ENCODE results near the gene FTO. TPM values are rescaled to one million over a fixed set of nuclear protein-coding genes. Genes with fewer than 3 reads are reported as not detected.

FTO gene
- total and polyA plus RNA-seq, 4 donors = 12.2 to 145 (median 57.7) TPM

DNA sequence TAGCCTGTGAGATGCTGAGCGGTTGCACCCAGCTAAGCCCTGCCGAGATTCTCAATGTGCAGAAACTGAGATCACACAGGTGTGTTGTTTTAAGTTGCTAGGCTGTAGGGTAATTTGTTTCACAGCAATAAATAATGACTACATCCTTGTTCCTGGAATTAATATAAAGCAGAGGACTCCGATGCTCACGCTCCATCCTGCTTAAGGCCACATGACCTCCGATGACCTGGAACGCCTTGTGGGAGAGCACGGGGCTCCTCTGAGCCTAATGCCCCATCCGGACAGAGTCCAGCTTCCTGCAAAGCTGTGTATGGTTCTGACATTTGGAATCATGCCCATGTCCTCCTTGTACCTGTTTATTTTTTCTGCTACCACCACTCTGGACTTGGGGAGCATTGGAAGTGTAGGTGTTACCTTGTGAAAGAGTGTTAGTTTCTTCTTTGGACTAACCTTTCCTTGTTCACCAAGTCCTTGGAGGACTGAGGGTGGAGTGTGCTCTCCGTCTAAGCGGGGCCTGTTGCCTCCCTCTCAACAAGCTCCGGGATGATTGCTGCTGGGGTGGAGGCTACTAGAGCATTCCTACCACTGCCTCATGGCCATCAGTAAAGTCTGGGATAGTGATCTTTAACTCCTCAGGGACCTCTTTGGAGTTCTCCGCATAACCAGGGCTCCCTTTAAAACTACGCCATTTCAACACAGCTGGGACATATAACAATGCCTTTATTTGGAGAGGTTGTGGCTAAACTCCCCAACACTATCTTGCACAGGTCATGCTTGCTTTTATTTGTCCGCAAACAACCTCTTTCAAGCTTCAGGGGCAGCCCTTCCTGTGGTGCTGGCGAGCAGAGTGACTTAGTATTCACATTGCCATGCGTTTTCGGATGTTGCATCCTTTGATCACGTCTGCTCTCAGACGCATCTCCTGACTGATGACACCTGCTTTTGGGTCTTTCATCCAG, 457.3 kb downstream of the FTO start:
- H3K27ac ChIP-seq (ENCODE audit: low read depth in 1 of 2, low read length in 1 of 2) = no peak overlapping the region
- ATAC-seq (ENCODE audit: insufficient read depth, low FRiP score) (no peak), DNase-seq (no peak)
- no peak for TF ChIP-seq CTCF (IDR thresholded peaks at IDR 0.05; ENCODE audit: control extremely low read depth, extremely low read depth)
- H3K27me3 ChIP-seq (ENCODE audit: control insufficient read depth in 3 of 3, insufficient read depth in 3 of 3, low read length in 2 of 3) = peaks cover 0 to 4% (median 2%) of the 10 kb centered on the region in 3 donors
- H3K9ac ChIP-seq (ENCODE audit: insufficient read depth in 1 of 2, low read length in 2 of 2) = no peak overlapping the region
- H3K4me1 ChIP-seq (ENCODE audit: control insufficient read depth in 5 of 5, insufficient read depth in 5 of 5, low read length in 5 of 5) = no peaks in the 10 kb centered on the region
- 71 to 81% methylated on average over 19 of the region's 19 CpGs for WGBS, 2 donors
- no peaks in the 10 kb centered on the region for H3K36me3 ChIP-seq (ENCODE audit: control insufficient read depth in 4 of 4, insufficient read depth in 4 of 4, low read length in 4 of 4)
- no peak overlapping the region for H3K4me3 ChIP-seq
- H3K9me3 ChIP-seq (ENCODE audit: control insufficient read depth in 4 of 4, insufficient read depth in 3 of 4, low read length in 3 of 4) = peaks cover 0 to 4% (median 0%) of the 10 kb centered on the region in 4 donors

DNA sequence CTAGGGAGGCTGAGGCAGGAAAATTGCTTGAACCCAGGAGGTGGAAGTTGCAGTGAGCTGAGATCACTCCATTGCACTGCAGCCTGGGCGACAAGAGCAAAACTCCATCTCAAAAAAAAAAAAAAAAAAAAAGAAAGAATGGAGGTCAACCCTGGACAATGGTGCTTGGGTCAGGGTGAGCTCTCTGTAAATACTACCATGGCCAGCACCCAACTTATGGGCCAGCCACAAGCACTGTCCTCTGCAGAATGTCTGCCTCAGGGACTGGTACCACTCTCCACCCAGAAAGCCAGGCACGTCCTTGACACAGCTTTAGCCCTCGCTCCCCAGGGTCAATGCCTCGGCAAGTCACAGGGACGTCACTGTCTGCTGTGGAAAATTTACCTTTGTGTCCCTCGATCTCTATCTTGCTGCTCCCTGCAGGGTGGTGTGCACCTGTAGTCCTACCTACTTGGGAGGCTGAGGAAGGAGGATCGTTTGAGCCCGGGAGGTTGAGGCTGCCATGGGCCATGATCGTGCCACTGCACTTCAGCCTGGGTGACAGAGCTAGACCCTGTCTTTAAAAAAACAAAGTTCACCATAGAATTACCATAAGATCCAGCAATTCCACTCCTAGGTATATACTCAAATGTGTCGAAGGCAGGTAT, 459.4 kb downstream of the FTO start:
- TF ChIP-seq CTCF (IDR thresholded peaks at IDR 0.05; ENCODE audit: control extremely low read depth, extremely low read depth) = no peak
- Histone ChIP-seq H3K27ac (ENCODE audit: low read depth in 1 of 2, low read length in 1 of 2) (no peak overlapping the region), H3K9ac (ENCODE audit: insufficient read depth in 1 of 2, low read length in 2 of 2) (no peak overlapping the region), H3K9me3 (ENCODE audit: control insufficient read depth in 4 of 4, insufficient read depth in 3 of 4, low read length in 3 of 4) (no peaks in the 10 kb centered on the region), H3K4me3 (no peak overlapping the region), H3K36me3 (ENCODE audit: control insufficient read depth in 4 of 4, insufficient read depth in 4 of 4, low read length in 4 of 4) (no peaks in the 10 kb centered on the region), H3K27me3 (ENCODE audit: control insufficient read depth in 3 of 3, insufficient read depth in 3 of 3, low read length in 2 of 3) (peaks cover 0 to 4% (median 2%) of the 10 kb centered on the region in 3 donors), H3K4me1 (ENCODE audit: control insufficient read depth in 5 of 5, insufficient read depth in 5 of 5, low read length in 5 of 5) (no peaks in the 10 kb centered on the region)
- WGBS, 2 donors = 89 to 90% methylated on average over 10 of the region's 10 CpGs
- ATAC-seq (ENCODE audit: insufficient read depth, low FRiP score) (no peak), DNase-seq (no peak)

- no peak for TF ChIP-seq CTCF (IDR thresholded peaks at IDR 0.05; ENCODE audit: control extremely low read depth, extremely low read depth)
- no peak overlapping the region for H3K4me3 ChIP-seq
- no peak overlapping the region for H3K9ac ChIP-seq (ENCODE audit: insufficient read depth in 1 of 2, low read length in 2 of 2)
- DNase-seq (no peak), ATAC-seq (ENCODE audit: insufficient read depth, low FRiP score) (no peak)
- no peak overlapping the region for H3K27ac ChIP-seq (ENCODE audit: low read depth in 1 of 2, low read length in 1 of 2)
- no peaks in the 10 kb centered on the region for H3K9me3 ChIP-seq (ENCODE audit: control insufficient read depth in 4 of 4, insufficient read depth in 3 of 4, low read length in 3 of 4)
- H3K36me3 ChIP-seq (ENCODE audit: control insufficient read depth in 4 of 4, insufficient read depth in 4 of 4, low read length in 4 of 4) = no peaks in the 10 kb centered on the region
- WGBS, 2 donors = 69 to 83% methylated on average over 3 of the region's 3 CpGs
- no peaks in the 10 kb centered on the region for H3K4me1 ChIP-seq (ENCODE audit: control insufficient read depth in 5 of 5, insufficient read depth in 5 of 5, low read length in 5 of 5)
- peaks cover 0 to 4% (median 4%) of the 10 kb centered on the region in 3 donors for H3K27me3 ChIP-seq (ENCODE audit: control insufficient read depth in 3 of 3, insufficient read depth in 3 of 3, low read length in 2 of 3)
These were observed 460.8 kb downstream of the FTO start for GRCh38 chr16:54164789-54165173.
